Nephron (organoid): Measurements from ENCODE around the gene CHURC1.

Experiments used
- H3K27ac Mint-ChIP-seq, 3 experiments: 2 replicates each; pipeline ENCODE4 v1.8.0; 2020; ENCODE audit warnings: mixed read lengths in 3 of 3, mild to moderate bottlenecking in 2 of 3, moderate library complexity in 1 of 3
- H3K27me3 Mint-ChIP-seq: 2 replicates; pipeline ENCODE4 v1.8.0; 2021; ENCODE audit warnings: low read depth, mild to moderate bottlenecking, moderate library complexity, mixed read lengths
- H3K36me3 Mint-ChIP-seq: 2 replicates; pipeline ENCODE4 v1.8.0; 2020; ENCODE audit warnings: low read depth, mixed read lengths
- H3K4me1 Mint-ChIP-seq: 2 replicates; pipeline ENCODE4 v1.8.0; 2020; ENCODE audit warnings: mixed read lengths
- H3K4me3 Mint-ChIP-seq, 3 experiments: 2 replicates each; pipeline ENCODE4 v1.8.0; 2020; ENCODE audit warnings: mild to moderate bottlenecking in 3 of 3, mixed read lengths in 3 of 3, moderate library complexity in 2 of 3
- H3K9me3 Mint-ChIP-seq: 2 replicates; pipeline ENCODE4 v1.8.0; 2020; ENCODE audit warnings: mixed read lengths
- TF ChIP-seq, protein P1 (sequence below), 3 experiments: fragments of 200-600 bp; sonication (generic); IDR thresholded peaks; one replicate each; pipeline ENCODE4 v1.5.0; 2021; ENCODE audit warnings: antibody characterized with exemption in 3 of 3; ENCODE audit not compliant: unreplicated experiment in 3 of 3

The CHURC1 gene

GRCh38 chr14:64939817-64940190 is 25.5 kb downstream of the CHURC1 start:
- Mint-ChIP-seq H3K27me3 (no peaks in the 10 kb centered on the region), H3K36me3 (peaks cover 33% of the 10 kb centered on the region), H3K4me1 (peaks cover 43% of the 10 kb centered on the region), H3K27ac (no peak overlapping the region), H3K4me3 (no peak overlapping the region), H3K9me3 (no peaks in the 10 kb centered on the region)
- TF ChIP-seq, protein P1, sequence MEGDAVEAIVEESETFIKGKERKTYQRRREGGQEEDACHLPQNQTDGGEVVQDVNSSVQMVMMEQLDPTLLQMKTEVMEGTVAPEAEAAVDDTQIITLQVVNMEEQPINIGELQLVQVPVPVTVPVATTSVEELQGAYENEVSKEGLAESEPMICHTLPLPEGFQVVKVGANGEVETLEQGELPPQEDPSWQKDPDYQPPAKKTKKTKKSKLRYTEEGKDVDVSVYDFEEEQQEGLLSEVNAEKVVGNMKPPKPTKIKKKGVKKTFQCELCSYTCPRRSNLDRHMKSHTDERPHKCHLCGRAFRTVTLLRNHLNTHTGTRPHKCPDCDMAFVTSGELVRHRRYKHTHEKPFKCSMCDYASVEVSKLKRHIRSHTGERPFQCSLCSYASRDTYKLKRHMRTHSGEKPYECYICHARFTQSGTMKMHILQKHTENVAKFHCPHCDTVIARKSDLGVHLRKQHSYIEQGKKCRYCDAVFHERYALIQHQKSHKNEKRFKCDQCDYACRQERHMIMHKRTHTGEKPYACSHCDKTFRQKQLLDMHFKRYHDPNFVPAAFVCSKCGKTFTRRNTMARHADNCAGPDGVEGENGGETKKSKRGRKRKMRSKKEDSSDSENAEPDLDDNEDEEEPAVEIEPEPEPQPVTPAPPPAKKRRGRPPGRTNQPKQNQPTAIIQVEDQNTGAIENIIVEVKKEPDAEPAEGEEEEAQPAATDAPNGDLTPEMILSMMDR (IDR thresholded peaks at IDR 0.05; ENCODE audit: unreplicated experiment in 3 of 3), result no peak

- Mint-ChIP-seq H3K27ac (peak overlapping the region in 1 of 3 experiments; percentile 68), H3K4me1 (peaks cover 39% of the 10 kb centered on the region), H3K27me3 (no peaks in the 10 kb centered on the region), H3K36me3 (peaks cover 35% of the 10 kb centered on the region), H3K9me3 (no peaks in the 10 kb centered on the region), H3K4me3 (no peak overlapping the region)
- TF ChIP-seq, protein P1 (IDR thresholded peaks at IDR 0.05; ENCODE audit: unreplicated experiment in 3 of 3), result no peak
These were observed 26.2 kb downstream of the CHURC1 start for GRCh38 chr14:64940336-64940910.

GRCh38 chr14:64942531-64943111 is 28.4 kb downstream of the CHURC1 start, which contains the start of gene GPX2:
TSS of gene GPX2 (minus strand) at chr14:64942745. CDS start at chr14:64942726, 19 bp downstream.
- H3K4me3 Mint-ChIP-seq, result no peak within 1 kb of the TSS

GRCh38 chr14:64943556-64943955 is 29.3 kb downstream of the CHURC1 start:
- TF ChIP-seq, protein P1 (IDR thresholded peaks at IDR 0.05; ENCODE audit: unreplicated experiment in 3 of 3), result no peak
- peaks cover 19% of the 10 kb centered on the region for H3K4me1 Mint-ChIP-seq
- H3K9me3 Mint-ChIP-seq, result no peaks in the 10 kb centered on the region
- H3K27ac Mint-ChIP-seq, result no peak overlapping the region
- no peaks in the 10 kb centered on the region for H3K27me3 Mint-ChIP-seq
- H3K36me3 Mint-ChIP-seq, result peaks cover 44% of the 10 kb centered on the region
- no peak overlapping the region for H3K4me3 Mint-ChIP-seq

More at GRCh38 chr14:64942531-64943111, 28.4 kb downstream of the CHURC1 start, which contains the start of gene GPX2:
- Mint-ChIP-seq H3K27me3 (no peaks in the 10 kb centered on the region), H3K9me3 (no peaks in the 10 kb centered on the region), H3K27ac (no peak within 1 kb of the TSS), H3K4me1 (peaks cover 25% of the 10 kb centered on the region), H3K36me3 (peaks cover 49% of the 10 kb centered on the region)
- TF ChIP-seq, protein P1 (IDR thresholded peaks at IDR 0.05; ENCODE audit: unreplicated experiment in 3 of 3), result no peak

GRCh38 chr14:64944041-64944440 is 29.8 kb downstream of the CHURC1 start:
- Mint-ChIP-seq H3K36me3 (peaks cover 44% of the 10 kb centered on the region), H3K9me3 (no peaks in the 10 kb centered on the region), H3K27ac (no peak overlapping the region), H3K27me3 (no peaks in the 10 kb centered on the region), H3K4me1 (peaks cover 14% of the 10 kb centered on the region), H3K4me3 (no peak overlapping the region)
- TF ChIP-seq, protein P1 (IDR thresholded peaks at IDR 0.05; ENCODE audit: unreplicated experiment in 3 of 3), result no peak

GRCh38 chr14:64944861-64945260 is 30.6 kb downstream of the CHURC1 start:
- TF ChIP-seq, protein P1 (IDR thresholded peaks at IDR 0.05; ENCODE audit: unreplicated experiment in 3 of 3), result no peak
- Mint-ChIP-seq H3K4me1 (peaks cover 8% of the 10 kb centered on the region), H3K27ac (no peak overlapping the region), H3K36me3 (peaks cover 47% of the 10 kb centered on the region), H3K9me3 (no peaks in the 10 kb centered on the region), H3K27me3 (no peaks in the 10 kb centered on the region), H3K4me3 (no peak overlapping the region)
